AG09309 (cell line): ENCODE measurements around the gene RPA4.
"Not testable (repeated sequence)": the region's sequence is repeated elsewhere in the genome, so short reads cannot be mapped to it uniquely, and the experiment has no call there.

Source experiments
- DNase-seq: peaks from one replicate; pipeline ENCODE4 v3.0.0-alpha.2; 2010; ENCODE audit warnings: low read depth
- H3K4me3 ChIP-seq: 2 replicates; pipeline ENCODE4 v1.5.1; 2011; ENCODE audit warnings: mild to moderate bottlenecking, low read depth, low read length, moderate library complexity; ENCODE audit not compliant: control insufficient read depth
- TF ChIP-seq, protein P1 (sequence below): IDR thresholded peaks from 2 replicates; pipeline ENCODE4 v1.5.1; 2011; ENCODE audit warnings: mild to moderate bottlenecking, low read depth, low read length, inconsistent platforms; ENCODE audit not compliant: insufficient read depth, control insufficient read depth; ENCODE audit errors: missing control alignments

Gene RPA4

DNA sequence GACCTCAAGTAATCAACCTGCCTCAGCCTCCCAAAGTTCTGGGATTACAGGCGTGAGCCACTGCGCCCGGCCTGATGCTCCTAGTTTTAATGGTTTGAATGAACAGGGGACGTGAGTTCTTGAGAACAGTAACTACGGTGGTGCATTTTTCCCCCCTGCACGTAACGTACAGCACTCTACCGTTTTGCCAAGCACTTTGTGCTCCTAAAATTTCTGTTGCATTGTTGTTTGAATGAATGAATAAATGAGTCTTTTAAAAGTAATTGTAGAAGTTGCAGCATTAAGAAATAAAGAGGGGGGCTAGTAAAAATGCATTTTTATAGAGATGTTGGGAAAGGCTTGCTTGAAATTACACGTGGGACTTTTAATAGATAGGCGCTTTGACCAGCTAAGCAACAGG is at the start of gene RPA4:
Gene RPA4 (plus strand): TSS at position 301 of the 400 bp plus-strand sequence. CDS start 403 bp downstream, outside the sequence.
- no peak for DNase-seq
- no peak within 1 kb of the TSS for H3K4me3 ChIP-seq
- TF ChIP-seq, protein P1, sequence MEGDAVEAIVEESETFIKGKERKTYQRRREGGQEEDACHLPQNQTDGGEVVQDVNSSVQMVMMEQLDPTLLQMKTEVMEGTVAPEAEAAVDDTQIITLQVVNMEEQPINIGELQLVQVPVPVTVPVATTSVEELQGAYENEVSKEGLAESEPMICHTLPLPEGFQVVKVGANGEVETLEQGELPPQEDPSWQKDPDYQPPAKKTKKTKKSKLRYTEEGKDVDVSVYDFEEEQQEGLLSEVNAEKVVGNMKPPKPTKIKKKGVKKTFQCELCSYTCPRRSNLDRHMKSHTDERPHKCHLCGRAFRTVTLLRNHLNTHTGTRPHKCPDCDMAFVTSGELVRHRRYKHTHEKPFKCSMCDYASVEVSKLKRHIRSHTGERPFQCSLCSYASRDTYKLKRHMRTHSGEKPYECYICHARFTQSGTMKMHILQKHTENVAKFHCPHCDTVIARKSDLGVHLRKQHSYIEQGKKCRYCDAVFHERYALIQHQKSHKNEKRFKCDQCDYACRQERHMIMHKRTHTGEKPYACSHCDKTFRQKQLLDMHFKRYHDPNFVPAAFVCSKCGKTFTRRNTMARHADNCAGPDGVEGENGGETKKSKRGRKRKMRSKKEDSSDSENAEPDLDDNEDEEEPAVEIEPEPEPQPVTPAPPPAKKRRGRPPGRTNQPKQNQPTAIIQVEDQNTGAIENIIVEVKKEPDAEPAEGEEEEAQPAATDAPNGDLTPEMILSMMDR: no peak

DNA sequence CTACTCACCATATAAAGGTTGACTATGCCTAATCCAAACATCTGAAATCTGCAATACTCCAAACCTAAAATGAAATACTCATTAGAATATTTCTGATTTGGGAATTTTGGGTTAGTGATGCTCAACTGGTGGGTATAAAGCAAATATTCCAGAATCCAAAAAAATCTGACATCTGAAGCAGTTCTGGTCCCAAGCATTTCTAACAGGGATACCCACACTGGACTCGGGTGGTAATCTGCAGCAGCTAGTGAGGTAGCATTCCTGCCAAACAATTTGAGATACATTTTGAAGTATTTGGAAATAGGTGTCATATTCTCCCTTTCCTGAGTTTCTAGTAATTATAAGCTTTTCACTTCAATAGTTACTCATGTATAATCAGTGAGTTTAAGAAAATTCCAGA is 49.6 kb upstream of the RPA4 start:
- no peak overlapping the region for H3K4me3 ChIP-seq
- no peak for DNase-seq
- TF ChIP-seq, protein P1: no peak

GRCh38 chrX:96835660-96836289 is 47.9 kb upstream of the RPA4 start:
- TF ChIP-seq, protein P1: no peak
- H3K4me3 ChIP-seq: no peak overlapping the region
- no peak for DNase-seq

- TF ChIP-seq, protein P1: no peak
- DNase-seq: no peak
- no peak overlapping the region for H3K4me3 ChIP-seq
Measured at GRCh38 chrX:96837808-96838207, 45.9 kb upstream of the RPA4 start.

DNA sequence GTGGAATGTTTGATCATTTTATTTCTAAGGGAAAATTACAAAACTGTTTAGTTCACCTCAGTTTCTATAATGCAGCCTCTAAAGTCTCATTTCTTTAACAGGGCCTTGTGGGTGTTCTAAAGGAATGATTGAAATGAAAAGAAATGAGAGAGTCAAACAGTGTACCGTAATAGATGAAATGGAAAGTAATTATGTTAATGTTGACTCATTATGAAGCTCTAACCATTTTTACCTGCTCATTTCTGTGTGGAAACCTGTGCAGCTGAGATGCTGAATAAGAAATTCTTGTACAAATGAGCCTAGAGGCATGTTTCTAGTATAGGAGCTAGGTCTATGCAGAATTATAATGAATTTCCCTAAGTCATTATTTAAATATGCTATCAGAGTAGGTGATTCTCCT is 45.2 kb upstream of the RPA4 start:
- TF ChIP-seq, protein P1: no peak
- DNase-seq: no peak
- no peak overlapping the region for H3K4me3 ChIP-seq

DNA sequence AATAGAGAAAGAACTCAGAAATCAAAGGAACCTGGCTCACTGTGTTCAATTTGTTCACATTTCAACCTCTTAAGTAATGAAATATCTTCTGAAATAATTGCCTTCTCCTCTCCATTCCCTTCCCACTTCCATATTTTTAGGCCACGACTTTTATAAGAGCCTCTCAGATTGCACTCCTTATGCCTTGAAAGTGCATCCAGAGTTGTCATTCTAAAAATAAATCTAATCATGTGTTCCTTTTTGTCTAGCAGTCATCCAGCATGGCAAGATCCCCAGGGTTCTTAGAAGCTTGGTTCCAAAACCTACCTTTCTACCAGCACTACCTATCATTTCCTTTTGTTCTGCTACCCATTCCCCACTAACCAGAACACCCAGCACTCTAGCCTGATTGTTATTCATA is 42.4 kb upstream of the RPA4 start:
- H3K4me3 ChIP-seq: no peak overlapping the region
- TF ChIP-seq, protein P1: no peak
- DNase-seq: no peak

DNA sequence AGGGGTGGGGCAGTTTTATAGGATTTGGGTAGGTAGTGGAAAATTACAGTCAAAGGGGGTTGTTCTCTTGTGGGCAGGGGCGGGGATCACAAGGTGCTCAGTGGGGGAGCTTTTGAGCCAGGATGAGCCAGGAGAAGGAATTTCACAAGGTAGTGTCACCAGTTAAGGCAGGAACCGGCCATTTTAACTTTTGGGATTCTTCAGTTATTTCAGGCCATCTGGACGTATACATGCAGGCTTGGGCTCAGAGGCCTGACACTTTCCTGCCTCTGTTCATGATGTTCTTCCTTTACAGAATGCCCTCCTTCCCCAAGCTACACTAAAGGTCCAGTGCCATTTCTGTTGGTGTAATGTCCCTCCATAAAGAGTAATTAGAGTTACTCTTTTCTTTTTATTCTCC is 41.8 kb upstream of the RPA4 start:
- H3K4me3 ChIP-seq, DNase-seq: not testable (repeated sequence)
